Measurements from ENCODE around the gene SUPT6H.
"Not testable (repeated sequence)": the region's sequence is repeated elsewhere in the genome, so short reads cannot be mapped to it uniquely, and the experiment has no call there.

SUPT6H gene

DNA sequence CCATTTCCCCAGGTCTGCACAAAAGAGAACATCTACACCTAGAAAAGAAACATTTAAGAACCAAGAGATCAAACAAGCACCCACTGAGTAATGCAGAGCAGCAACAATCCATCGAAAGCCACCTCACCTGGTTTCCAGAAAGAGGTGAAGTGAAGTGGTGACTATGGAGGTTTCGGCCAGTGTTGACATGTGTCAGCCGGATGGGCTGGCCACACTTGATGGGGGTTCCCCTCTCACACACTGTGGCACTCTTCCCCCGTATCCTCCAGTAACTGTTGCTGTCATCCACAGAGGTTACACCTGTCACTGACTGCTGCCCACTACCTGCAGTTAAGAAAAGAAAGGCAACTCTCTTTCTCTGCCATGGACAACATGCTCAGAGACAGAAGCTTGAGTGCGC, 6.8 kb upstream of the SUPT6H start:
- no peak for DNase-seq

DNA sequence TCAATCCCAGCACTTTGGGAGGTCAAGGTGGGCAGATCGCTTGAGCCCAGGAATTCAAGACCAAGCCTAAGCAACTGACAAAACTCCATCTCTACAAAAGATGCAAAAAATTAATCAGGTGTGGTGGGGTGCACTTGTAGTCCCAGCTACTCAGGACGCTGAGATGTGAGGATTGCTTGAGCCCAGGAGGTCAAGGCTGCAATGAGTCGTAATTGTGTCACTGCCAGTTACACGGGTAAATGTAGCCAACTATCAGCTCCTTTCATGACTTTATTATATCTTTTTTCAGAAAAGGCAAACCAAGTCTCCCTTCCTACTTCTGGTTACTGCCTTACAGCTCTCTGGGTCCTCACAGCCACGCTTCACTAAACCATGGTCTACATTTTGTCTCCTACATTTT, 4.2 kb upstream of the SUPT6H start:
- no peak for DNase-seq

DNA sequence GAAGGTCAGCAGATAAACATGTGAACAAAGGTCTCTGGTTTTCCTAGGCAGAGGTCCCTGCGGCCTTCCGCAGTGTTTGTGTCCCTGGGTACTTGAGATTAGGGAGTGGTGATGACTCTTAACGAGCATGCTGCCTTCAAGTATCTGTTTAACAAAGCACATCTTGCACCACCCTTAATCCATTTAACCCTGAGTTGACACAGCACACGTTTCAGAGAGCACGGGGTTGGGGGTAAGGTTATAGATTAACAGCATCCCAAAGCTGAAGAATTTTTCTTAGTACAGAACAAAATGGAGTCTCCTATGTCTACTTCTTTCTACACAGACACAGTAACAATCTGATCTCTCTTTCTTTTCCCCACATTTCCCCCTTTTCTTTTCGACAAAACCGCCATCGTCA, 3.7 kb upstream of the SUPT6H start:
- not testable (repeated sequence) for DNase-seq

DNA sequence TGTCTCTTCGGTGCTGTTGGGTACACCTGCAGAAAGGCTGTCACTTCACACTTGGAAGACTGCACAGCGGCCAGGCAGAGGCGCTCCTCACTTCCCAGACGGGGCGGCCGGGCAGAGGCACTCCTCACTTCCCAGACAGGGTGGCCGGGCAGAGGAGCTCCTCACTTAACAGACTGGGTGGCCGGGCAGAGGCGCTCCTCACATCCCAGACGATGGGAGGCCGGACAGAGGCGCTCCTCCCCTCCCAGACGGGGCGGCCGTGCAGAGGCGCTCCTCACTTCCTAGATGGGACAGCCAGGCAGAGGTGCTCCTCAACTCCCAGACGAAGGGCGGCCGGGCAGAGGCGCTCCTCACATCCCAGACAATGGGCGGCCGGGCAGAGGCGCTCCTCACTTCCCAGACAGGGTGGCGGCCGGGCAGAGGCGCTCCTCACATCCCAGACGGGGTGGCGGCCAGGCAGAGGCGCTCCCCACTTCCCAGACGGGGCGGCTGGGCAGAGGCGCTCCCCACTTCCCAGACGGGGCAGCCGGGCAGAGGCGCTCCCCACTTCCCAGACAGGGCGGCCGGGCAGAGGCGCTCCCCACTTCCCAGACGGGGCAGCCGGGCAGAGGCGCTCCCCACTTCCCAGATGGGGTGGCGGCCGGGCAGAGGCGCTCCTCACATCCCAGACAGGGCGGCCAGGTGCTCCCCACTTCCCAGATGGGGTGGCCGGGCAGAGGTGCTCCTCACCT, 3.1 kb upstream of the SUPT6H start:
- DNase-seq: not testable (repeated sequence)

DNA sequence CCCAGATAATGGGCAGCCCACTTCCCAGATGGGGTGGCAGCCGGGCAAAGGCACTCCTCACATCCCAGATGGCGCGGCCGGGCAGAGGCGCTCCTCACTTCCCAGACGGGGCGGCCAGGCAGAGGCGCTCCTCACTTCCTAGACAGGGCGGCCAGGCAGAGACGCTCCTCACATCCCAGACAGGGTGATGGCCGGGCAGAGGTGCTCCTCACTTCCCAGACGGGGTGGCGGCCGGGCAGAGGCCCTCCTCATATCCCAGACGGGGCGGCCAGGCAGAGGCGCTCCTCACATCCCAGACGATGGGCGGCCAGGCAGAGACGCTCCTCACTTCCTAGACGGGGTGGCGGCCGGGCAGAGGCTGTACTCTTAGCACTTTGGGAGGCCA, 2.5 kb upstream of the SUPT6H start:
- DNase-seq: not testable (repeated sequence)

DNA sequence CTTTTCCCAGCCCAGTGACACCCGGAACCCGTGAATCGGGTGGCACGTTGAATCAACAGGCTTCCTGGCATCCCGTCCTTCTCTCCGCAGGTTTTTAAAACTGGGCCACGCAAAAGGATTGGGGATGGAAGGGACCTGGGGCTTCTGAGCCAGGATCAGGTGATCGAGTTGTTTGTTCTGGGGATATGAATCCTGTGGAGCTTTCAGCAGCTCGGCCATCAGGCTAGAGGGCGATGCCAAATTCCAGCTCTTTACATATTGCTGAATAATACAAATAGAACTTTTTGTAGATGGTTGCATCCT, 473 bp downstream of the SUPT6H start:
- no peak for DNase-seq

DNA sequence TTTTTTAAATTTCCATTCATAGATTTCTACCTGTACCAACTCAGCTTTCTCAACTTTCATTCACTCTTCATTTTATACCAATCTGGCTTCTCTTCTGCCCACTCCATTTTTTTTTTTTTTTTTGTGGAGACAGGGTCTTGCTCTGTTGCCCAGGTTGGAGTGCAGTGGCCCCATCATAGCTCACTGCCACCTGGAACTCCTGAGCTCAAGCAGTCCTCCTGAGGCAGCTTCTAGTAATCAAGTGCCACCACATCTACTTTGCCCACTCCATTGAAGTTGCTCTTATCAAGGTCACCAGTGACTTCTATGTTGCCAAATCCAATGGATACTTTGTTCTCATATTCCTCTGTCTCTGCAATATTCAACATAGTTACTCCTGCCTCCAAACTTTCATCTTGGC, 1.7 kb downstream of the SUPT6H start:
- DNase-seq: no peak

DNA sequence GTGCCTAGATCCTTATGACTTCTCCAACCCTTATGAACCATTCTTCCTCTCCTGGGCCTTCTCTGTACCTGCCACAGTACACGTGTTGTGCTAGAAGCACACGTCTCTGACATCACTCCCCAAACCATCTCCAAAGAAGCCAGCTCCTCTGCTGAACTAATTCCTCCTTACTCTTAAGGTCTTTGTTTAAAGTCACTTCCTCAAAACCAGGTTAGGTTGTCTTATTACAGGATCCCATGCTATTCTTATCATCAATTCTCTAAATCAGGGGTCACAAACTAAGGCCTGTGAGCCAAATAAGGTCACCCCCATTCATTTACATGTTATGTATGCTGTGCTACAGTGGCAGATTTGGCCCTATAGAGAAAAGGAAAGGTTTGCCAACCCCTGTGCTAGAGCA, 4.0 kb downstream of the SUPT6H start:
- DNase-seq: no peak

DNA sequence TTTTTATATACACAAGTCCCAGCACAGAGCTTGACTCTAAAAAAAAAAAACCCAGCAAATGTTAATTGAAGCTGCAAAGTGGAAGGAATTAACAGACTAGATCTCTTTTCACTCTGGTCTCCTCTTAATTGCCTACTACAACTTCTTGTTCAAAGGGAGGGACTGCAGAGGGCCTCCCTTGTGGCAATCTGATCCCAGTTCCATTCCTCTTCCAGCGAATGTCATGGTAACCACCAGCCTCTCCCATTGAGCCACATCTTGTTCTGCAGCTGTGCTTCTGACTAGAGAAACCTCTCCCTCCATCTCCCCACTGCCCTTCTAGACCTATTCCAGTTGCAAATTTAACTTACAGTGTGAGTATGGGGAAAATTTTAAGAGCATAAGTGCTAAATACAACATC, 5.9 kb downstream of the SUPT6H start:
- DNase-seq: no peak

DNA sequence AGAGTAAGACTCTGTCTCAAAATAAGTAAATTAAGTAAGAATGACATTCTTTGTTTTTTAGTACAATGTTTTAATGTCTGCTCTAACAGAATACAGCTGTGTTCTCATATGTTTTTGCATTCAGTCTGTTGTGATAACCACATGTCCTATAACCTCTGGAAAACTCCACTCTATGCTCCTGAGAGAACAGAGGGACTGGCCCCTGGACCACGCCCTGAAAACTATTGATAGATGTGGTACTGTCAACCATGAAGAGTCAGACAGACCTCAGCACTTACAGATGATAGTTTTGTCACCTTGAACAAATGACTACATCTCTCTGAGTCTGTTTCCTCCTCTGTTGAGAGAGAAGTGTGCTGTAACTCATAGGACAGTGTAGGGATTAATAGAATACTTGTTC, 7.9 kb downstream of the SUPT6H start:
- DNase-seq: no peak

DNA sequence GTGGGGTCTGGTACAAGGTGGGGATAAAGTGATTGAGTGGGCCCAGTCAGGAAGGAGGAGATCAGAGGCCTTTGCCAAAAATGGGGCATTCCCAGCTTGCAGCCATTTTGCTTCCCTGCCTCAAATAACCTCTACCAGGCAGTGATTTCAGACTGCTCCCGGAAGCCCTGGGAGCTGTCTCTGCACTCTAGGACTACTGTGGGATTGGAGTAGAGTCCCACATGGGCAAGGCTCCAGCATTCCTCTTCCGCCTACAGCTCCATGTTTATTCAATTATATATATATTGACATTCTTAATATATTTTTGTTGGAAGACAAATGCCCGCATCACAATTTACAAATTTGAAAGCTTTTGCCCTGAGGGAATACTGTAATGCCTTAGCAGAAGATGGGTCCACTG, 13.5 kb downstream of the SUPT6H start:
- DNase-seq: no peak

DNA sequence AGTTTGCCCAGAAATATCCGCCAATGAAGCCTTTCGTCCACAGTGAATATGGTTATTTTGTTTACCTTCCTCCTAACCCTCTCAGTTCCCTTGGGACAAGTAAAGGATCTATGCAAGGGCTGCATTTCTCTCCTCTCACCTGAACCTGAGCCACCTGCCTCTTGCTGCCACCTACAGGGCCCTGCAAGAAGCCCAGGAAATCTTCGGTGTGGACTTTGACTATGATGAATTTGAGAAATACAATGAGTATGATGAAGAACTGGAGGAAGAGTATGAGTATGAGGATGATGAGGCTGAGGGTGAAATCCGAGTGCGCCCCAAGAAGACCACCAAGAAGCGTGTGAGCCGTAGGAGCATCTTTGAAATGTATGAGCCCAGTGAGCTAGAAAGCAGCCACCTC, 14.0 kb downstream of the SUPT6H start:
- DNase-seq: no peak

DNA sequence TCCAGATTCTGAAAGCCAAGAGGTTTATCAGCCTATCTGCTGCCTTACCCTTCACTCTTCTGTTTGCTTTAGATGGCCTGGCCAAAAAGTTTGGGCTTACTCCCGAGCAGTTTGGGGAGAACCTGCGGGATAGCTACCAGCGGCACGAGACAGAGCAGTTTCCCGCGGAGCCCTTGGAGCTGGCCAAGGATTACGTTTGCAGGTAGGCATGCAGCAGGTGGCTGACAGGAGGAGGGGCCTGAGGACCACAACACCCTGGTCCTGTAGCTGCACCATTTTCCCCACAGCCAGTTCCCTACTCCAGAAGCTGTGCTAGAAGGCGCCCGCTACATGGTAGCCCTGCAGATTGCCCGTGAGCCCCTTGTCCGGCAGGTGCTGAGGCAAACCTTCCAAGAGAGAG, 20.6 kb downstream of the SUPT6H start:
- DNase-seq: no peak

DNA sequence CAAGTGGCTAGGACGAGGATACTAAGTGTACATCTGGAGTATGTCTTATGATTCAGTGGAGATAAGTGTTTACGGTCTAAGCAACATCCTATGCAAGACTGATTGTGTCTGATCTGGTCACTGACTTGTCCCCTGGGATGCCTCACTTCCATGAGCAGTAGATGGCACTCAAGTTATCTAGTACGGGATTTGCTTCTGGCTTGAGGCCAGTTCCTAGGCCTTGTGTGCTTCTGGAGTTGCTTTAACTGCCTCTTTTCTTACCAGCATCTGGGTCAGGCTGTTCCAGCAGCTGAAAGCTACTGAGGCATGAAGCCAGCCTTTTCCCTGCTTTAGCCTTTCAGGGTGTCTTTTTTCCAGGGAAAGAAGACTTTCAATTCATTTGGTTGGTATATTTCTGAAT, 23.0 kb downstream of the SUPT6H start:
- DNase-seq: no peak

DNA sequence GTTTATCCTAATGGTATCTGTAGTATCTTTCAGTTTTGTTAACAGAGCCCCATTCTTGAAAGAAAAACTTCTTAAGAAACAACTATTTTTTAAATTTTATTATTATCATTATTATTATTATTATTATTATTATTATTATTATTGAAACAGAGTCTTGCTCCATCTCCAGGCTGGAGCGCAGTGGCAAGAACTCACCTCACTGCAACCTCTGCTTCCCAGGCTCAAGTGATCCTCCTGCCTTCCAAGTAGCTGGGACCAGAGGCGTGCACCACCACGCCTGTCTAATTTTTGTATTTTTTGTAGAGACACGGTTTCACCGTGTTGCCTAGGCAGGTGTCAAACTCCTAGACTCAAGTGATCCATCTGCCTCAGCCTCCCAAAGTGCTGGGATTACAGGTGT, 23.4 kb downstream of the SUPT6H start:
- DNase-seq: no peak

DNA sequence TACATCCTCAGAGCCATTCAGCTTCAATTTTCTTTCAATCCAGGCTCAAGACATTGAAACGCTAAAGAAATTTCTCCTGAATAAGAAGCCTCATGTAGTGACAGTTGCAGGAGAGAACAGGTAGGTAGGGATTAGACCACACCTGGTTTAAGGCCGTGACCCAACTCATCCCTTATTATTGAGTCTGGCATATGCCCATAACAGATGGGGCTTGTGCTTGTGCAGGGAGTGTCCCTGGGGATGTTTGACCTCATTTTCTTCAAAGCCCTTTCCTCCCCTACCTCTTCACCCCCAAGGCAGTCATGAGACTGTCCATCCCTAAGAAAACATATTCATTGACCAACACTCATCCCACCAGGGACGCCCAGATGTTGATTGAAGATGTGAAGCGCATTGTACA, 24.3 kb downstream of the SUPT6H start:
- no peak for DNase-seq

DNA sequence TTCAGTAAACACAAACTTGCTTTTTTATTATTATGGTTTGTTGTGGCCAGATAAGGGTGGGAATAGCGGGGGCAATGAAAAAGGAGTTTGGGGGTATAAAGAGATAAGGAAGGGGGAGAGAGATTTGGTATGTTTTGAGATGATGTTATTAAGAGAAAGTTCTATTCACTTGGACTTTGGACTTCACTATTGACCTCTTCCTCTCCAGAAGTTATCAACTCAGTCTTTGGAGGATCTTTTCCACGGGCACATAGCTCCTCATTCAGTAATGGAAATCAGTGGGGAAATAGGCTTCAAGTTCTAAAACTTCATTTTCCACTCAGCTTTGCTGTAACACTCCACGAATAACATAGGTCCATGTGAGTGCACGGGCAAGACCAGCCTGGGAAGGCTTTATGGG, 26.5 kb downstream of the SUPT6H start:
- no peak for DNase-seq

DNA sequence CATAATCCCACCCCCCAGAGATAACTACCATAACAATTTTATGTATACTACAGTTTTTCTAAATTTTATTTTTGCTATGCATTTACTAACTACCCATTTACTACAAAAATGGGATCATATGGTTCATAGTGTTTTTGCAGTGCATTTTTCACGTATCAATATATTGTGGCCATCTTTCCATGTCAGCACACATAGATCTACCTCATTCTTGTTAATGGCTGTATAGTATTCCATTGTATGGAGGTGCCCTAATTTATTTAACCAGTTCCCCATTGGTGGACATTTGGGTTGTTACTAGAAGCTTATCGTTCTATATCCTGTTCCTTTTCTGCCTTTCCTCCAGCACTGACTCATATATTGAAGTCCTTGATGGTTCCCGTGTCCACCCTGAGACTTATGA, 27.0 kb downstream of the SUPT6H start:
- no peak for DNase-seq

DNA sequence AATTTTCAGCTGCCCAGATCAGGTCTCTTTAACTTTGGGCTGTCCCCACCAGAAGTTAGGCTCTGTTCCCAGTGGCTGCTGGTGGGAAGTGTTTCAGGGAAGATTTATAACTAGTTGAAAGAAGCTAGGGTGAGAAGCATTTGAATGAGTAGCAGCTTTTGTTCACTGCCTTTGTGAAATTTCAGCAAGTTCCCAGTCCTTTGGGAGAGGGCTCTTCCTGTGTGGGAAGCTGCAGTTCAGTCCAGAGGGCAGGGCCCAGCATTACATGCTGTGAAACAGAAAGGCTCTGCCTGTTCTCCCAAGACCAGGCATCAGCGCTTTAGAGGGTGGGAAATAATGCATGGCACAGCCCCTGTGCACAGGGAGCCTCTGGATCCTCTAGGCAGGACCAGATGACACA, 31.9 kb downstream of the SUPT6H start:
- DNase-seq: no peak

DNA sequence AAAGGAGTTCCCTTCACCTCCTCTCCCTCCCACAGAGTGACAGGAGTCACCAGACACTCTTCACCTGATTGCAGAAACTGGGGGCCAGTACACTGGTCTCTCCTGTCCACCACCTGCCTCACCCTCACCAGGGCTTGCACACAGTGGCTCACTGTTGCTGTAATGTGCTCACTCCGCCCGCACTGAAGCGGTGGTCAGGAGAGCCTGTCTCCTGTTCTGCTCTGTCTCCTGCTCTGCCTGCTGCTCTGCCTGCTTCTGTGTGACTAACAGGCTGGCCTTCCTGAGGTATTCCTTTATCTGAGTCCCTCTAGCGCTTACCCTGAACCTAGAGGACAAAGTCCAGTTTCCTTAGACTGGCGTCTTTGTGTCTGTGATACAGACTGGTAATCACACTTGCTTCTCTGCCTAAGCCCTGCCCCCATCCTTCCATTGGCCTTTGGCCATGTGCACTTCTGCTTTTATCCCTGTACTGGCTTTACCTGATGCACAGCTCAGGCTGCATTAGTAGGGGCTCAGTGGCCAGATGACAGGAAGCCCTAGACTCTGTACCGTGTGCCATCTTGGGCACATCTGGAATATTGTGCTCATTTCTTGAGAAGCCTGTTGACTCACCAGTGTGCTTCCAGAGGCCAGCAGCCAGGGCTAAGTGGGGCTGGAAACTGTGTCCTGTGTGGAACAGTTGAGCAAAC, 36.4 kb downstream of the SUPT6H start:
- DNase-seq: no peak

DNA sequence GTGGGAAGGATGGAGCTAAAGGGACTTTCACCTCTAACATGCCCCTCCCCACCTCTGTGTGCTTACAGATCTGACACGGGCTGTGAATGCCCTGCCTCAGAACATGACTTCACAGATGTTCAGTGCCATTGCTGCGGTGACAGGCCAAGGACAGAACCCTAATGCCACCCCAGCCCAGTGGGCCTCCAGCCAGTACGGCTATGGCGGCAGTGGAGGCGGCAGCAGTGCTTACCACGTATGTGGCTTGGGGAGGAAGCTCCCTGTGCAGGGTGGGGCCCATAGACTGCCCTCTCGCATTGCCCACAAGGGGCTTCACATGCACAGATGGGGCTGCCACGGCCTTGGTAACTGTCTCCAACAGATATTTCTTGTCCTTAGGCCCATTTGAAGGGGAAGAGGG, 38.3 kb downstream of the SUPT6H start:
- no peak for DNase-seq

DNA sequence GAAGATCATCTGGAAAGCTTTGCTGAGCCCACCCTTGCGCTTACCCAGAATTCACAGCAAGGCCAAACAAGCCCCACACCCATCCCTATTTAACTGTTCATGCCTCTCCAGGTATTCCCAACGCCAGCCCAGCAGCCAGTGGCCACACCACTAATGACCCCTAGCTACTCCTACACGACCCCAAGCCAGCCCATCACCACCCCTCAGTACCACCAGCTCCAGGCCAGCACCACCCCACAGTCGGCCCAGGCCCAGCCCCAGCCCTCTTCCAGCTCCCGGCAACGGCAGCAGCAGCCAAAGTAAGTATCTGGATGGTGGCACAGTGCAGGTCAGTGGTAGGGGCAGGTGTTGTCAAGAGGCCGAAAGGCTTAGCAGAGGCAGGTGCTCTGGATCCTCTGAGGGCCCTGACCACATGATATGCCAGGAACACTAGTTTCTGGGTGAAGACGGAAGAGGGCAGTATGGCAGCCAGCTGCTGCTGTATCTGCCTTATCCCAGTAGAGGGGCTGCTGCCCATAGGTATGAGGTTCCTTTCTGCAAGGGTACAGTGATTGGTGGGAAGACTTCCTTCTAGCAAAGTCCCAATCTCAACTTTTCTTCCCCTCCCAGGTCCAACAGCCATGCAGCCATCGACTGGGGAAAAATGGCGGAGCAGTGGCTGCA, 39.0 kb downstream of the SUPT6H start:
- DNase-seq: no peak

DNA sequence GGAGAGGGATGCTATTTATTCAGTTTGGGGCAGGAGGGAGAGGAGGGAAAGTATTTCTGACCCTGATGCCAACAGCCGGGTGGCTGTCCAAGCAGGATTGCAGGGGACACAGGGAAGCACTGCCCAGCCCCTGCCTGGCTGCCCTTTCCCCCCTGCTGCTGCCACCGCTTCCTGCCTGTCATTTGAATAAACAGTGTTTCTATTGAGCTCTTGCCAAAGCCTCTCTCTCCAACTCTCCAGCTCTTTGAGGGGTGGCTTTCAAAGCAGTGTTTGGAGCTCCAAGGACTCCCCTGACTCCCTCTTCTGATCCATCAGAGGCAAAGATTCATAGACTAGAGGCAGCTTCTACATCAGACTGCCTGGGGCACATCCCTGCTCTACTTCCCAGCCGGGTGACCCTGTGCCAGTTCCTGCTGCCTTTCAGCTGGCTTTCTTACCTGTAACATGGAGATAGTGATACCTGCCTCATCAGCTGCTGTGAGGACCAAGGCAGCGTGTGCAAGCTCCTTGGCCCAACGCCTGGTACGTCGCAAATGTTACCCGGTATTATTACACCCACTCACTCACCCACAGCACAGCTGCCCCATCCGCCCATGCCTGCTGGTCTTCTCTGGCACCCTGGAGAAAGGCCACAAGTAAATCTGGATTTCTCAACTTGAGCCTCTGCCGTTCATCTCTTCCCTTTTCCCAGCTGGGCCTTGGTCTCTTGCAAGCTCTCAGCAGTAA, 40.2 kb downstream of the SUPT6H start:
- no peak for DNase-seq

DNA sequence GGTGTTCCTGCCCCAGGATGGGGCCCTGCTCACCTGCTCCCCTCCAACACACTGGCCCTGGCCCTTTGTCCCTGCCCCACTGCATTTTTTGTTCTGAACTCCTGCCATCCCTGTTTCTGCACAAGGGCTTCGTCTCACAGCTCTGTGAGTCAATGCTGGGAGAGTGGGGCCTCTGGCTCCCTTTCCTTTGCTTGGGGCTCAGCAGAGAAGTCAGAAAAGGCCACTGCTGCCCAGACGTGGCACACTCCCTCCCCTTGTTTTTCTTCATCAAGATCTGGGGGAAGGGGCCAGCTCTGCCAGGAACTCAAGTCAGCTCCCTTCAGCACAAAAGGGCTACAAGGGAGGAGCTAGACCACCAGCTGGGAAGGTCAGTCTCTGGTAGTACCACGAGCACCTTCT, 40.7 kb downstream of the SUPT6H start:
- DNase-seq: no peak
